Mucosa of descending colon (tissue), 3 donors: ENCODE results near the gene MED12L. TPM values are rescaled to one million over a fixed set of nuclear protein-coding genes. Genes with fewer than 3 reads are reported as not detected.

ENCODE experiments used
- ATAC-seq: fragments of 200-7000 bp; cut with Tn5 transposase; one replicate; pipeline ENCODE4 v1.9.1; 2020; ENCODE audit warnings: mild to moderate bottlenecking, moderate library complexity
- DNase-seq, 3 donors: peaks; one replicate each; pipeline ENCODE4 v3.0.0-alpha.2; 2020
- H3K36me3 ChIP-seq: fragments of 200-600 bp; one replicate; pipeline ENCODE4 v1.8.0; 2021; ENCODE audit warnings: low read depth, mild to moderate bottlenecking
- H3K4me1 ChIP-seq: fragments of 200-600 bp; one replicate; pipeline ENCODE4 v1.8.0; 2021; ENCODE audit warnings: low read depth, mild to moderate bottlenecking
- H3K4me3 ChIP-seq: fragments of 200-600 bp; one replicate; pipeline ENCODE4 v1.8.0; 2021; ENCODE audit warnings: mild to moderate bottlenecking
- H3K9me3 ChIP-seq: fragments of 200-600 bp; one replicate; pipeline ENCODE4 v1.8.0; 2021; ENCODE audit warnings: mild to moderate bottlenecking
- intact Hi-C, 2 donors: fragments of 100-400 bp; cut with DNase I in 1 of 2; cut with micrococcal nuclease in 1 of 2; formaldehyde crosslinking; loops; one replicate each; pipeline versions ENCODE4 v1.11.0 to v1.11.1; 2022; cut with DNase I, micrococcal nuclease
- total RNA-seq, 3 donors: library from RNA; stranded (reverse); fragmentation: NEBNext Ultra II Directional in 2 of 3; extraction: Animal tissue kit (Norgen Biotek cat#: 25700) in 2 of 3; gene quantifications; one replicate each; pipeline versions ENCODE4 v1.2.1 to v1.2.4, GENCODE V29; 2021 to 2023
- TF ChIP-seq, protein P1 (sequence below): fragments of 200-600 bp; IDR thresholded peaks from one replicate; pipeline ENCODE4 v1.8.0; 2022; ENCODE audit warnings: antibody characterized with exemption, mild to moderate bottlenecking
- donor health status: DM: no; HTN: no; CAD: no; lungs with moderate emphysema.
- donor health status: DM: no; HTN: no; CAD: no.
- donor health status: DM: no; HTN: yes; CAD: no.

Gene MED12L
- total RNA-seq, 3 donors from 2014 or later = 0.39 to 2.4 (median 0.55) TPM

DNA sequence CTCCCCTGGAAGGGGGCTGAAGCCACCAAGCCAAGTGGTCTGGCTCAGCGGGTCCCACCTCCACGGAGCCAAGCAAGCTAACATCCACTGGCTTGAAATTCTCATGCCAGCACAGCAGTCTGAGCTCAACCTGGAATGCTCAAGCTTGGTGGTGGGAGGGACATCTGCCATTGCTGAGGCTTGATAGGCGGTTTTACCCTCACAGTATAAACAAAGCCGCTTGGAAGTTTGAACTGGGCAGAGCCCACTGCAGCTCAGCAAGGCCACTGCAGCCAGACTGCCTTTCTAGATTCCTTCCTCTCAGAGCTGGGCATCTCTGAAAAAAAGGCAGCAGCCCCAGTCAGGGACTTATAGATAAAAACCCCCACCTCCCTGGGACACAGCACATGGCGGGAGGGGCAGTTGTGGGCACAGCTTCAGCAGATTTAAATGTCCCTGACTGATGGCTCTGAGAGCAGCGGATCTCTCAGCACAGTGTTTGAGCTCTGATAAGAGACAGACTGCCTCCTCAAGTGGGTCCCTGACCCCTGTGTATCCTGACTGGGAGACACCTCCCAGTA lies 398.6 kb downstream of the MED12L start:
- H3K36me3 ChIP-seq = no peaks in the 10 kb centered on the region
- no peak for ATAC-seq
- TF ChIP-seq, protein P1, sequence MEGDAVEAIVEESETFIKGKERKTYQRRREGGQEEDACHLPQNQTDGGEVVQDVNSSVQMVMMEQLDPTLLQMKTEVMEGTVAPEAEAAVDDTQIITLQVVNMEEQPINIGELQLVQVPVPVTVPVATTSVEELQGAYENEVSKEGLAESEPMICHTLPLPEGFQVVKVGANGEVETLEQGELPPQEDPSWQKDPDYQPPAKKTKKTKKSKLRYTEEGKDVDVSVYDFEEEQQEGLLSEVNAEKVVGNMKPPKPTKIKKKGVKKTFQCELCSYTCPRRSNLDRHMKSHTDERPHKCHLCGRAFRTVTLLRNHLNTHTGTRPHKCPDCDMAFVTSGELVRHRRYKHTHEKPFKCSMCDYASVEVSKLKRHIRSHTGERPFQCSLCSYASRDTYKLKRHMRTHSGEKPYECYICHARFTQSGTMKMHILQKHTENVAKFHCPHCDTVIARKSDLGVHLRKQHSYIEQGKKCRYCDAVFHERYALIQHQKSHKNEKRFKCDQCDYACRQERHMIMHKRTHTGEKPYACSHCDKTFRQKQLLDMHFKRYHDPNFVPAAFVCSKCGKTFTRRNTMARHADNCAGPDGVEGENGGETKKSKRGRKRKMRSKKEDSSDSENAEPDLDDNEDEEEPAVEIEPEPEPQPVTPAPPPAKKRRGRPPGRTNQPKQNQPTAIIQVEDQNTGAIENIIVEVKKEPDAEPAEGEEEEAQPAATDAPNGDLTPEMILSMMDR = no peak

More for the DNA sequence above, 398.6 kb downstream of the MED12L start:
- H3K4me1 ChIP-seq = no peaks in the 10 kb centered on the region
- intact Hi-C loops = no loop called here
- H3K4me3 ChIP-seq = no peak overlapping the region
- no peak for DNase-seq
- H3K9me3 ChIP-seq = peaks cover 3% of the 10 kb centered on the region

Other genes starting within 250 kb of the MED12L start
- gene MINDY4B, start 180.2 kb upstream of the MED12L start, total RNA-seq = not detected
- not detected for gene CLRN1, start 112.9 kb upstream of the MED12L start, total RNA-seq
- 1 to 10 TPM; 1.3 to 1.5 (median 1.4) TPM for gene GPR171, start 117.6 kb downstream of the MED12L start, total RNA-seq
- gene P2RY14, start 192.9 kb downstream of the MED12L start, total RNA-seq = 10 to 100 TPM in 1 of 3 donors, 1 to 10 TPM in 2; 3.9 to 18.2 (median 4.4) TPM
- gene GPR87, start 231.2 kb downstream of the MED12L start, total RNA-seq = not detected
- gene P2RY13, start 243.9 kb downstream of the MED12L start, total RNA-seq = 1 to 10 TPM in 2 of 3 donors, under 1 TPM in 1; 0.29 to 1.9 (median 1.5) TPM